Left renal cortex interstitium (tissue), 4 donors: Measurements from ENCODE around the gene TBATA. TPM values are rescaled to one million over a fixed set of nuclear protein-coding genes. Genes with fewer than 3 reads are reported as not detected.

ENCODE experiments used
- DNase-seq, 4 donors: peaks; one replicate each; pipeline ENCODE4 v3.0.0-alpha.2; 2013; ENCODE audit warnings: low read depth in 4 of 4, low spot score in 2 of 4, missing footprints in 1 of 4
- polyA plus RNA-seq, 4 donors: library from polyadenylated mRNA; unstranded; fragments of 120-200 nt; gene quantifications; one replicate each; pipeline ENCODE4 v1.2.1, GENCODE V29; 2013; ENCODE audit not compliant: insufficient read length in 4 of 4

The TBATA gene
- polyA plus RNA-seq, 4 donors, result 0.30 TPM; not detected in 3

DNA sequence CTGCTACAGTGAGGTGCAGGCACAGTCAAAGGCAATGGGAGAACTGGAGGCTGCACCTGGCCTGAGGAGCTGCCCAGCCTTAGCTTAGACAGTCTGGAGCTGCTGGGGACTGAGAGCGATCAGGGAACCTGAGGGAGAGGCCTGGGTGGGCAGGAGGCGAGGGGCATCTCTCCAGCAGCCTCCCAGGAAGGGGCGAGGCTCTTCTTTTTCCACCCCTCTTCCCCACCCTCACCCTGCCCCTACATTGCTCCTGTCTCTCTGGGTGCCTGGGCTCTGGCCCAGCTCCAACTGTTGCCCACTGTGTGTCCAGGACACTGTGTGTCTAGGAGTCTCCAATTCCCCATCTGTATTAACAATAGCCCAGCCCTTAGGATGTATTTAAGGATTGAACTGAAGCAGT lies 36.9 kb downstream of the TBATA start:
- no peak for DNase-seq

DNA sequence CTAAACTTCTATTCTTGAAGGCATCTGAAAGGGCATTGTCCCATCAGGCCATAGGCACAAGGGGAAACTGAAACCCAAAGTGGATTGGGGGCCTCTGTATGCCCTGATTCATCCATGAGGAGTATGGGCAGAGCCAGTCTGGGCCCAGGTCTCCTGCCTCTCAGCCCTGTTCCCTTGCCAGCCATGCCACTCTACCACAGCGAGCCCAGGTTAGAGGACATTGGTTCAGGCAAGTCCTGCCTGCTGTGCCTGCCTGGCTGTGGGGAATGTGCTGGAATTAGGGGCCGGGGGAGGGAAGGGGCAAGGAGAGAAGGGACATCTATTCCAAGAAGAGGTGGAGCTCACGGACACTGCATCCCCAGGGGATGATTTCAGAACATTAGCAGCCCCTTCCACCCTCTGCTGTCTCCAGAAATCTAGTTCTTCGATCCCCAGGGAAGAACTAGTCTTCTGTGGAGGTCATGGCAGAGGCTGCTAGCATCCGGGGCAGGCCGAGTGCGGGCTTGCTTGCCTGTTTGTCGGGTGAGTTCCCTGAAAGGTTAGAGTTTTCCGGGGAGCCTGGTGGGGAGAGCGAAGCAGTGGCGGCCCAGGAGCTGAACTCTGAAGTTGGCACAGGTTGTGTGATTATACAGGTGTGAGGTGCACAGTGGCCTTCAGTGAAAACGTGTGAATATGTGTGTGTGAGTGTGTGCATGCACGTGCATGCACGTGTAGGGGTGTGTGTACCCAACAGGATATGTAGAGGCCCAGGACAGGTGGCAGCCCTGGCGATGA lies 37.8 kb downstream of the TBATA start:
- DNase-seq, result no peak

DNA sequence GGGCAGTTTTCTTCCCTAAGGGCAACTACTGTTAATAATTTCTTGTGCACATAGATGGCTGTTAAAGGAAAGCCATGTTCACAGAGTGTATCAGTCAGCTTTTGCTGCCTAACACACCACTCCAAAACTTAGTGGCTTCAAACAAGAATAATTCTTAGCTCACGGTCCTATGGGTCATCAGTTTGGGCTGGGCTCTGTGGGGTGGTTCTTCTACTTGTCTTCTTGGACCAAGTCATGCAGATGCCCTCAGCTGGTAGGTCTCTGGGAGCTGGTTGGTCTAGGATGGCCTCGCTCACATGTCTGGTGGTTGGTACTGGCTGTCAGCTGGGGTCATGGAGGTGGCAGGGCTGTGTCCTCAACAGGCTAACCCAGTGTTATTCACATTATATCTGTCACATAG lies 39.6 kb downstream of the TBATA start:
- DNase-seq, result no peak

GRCh38 chr10:70744617-70745143 lies 40.5 kb downstream of the TBATA start:
- DNase-seq, result no peak

DNA sequence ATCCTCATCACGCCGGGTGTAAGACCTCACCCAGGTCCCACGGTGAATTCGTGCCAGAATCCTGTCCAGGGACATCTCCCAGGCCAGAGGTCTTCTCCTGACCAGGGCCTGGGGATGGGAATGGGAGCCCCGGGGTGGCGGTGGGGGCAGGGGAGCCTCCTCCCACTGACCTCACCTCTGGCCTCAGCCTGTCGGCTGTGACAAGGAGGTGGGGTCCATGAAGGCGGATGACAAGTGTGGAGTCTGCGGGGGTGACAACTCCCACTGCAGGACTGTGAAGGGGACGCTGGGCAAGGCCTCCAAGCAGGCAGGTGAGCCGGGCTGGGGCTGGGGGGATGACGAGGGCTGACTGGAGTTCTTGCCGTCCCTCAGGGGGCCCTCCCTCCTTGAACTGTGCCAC lies 41.3 kb downstream of the TBATA start:
- DNase-seq, result no peak

DNA sequence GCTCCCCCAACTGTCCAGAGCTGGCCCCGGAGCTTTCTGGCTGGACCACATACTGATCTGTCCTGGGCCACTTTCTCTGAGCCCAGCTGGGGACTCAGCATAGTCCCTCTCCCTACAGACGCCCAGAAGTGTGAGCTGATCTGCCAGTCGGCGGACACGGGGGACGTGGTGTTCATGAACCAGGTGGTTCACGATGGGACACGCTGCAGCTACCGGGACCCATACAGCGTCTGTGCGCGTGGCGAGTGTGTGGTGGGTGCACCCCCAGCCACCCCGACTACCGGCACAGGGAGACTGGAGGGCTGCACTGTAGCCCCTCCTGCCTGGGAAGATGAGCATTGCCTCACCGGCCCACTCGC lies 41.8 kb downstream of the TBATA start:
- DNase-seq, result no peak

DNA sequence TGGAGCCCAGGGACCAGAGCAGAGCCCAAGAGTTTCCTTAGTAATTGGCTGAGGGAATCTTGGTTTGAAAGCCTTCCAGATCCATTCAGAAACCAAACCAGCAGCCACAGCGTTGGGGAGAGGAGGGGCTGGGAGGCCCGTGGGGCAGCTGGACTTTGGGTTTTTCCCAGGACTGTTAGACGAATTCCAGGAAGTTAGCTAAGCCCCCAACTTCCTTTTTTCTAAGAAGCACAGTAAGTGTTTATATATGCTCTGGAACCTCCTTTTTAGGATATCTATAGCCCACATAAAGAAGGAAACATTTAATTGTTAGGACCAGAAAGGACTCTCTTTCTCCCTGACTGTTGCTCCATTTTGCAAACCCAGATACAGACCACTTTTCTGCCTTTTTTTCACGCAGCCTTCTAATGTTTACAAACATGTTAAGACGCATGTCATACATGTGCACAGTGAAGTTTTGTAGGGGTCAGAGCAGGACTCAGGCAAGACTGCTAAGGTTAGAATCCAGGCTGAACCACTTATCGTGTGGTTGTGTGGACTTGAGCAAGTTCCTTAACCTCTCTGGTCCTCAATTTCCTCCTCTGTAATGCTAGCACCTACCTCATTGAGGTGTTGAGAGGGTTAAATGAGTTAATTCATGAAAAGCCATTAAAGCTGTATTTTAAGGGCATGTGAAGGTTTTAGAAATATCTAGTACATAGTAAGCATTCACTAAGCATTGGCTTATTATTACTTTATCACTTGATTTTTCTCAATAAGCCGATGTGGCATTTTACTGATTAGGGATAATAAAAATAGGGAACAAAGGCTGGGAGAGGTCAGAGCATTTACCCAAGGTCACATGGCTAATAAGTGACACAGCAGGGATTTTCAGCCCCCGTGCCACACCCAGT lies 42.4 kb downstream of the TBATA start:
- DNase-seq, result peak in 3 of 4 donors; percentile 41 to 54 (median 53)

- DNase-seq, result no peak
Measured at GRCh38 chr10:70740406-70741288, 44.5 kb downstream of the TBATA start.

DNA sequence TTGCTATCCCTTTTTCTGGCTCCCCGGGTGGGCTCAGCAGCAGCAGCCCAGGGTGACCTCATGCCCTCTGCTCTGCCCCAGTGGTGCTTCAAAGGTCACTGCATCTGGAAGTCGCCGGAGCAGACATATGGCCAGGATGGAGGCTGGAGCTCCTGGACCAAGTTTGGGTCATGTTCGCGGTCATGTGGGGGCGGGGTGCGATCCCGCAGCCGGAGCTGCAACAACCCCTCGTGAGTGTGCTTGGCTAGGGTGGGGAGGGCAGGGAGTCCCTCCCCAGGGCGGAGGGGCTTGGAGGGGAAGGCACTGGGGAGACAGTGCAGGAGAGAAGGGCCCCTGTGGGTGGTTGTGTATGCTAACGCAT lies 46.4 kb downstream of the TBATA start:
- DNase-seq, result no peak

DNA sequence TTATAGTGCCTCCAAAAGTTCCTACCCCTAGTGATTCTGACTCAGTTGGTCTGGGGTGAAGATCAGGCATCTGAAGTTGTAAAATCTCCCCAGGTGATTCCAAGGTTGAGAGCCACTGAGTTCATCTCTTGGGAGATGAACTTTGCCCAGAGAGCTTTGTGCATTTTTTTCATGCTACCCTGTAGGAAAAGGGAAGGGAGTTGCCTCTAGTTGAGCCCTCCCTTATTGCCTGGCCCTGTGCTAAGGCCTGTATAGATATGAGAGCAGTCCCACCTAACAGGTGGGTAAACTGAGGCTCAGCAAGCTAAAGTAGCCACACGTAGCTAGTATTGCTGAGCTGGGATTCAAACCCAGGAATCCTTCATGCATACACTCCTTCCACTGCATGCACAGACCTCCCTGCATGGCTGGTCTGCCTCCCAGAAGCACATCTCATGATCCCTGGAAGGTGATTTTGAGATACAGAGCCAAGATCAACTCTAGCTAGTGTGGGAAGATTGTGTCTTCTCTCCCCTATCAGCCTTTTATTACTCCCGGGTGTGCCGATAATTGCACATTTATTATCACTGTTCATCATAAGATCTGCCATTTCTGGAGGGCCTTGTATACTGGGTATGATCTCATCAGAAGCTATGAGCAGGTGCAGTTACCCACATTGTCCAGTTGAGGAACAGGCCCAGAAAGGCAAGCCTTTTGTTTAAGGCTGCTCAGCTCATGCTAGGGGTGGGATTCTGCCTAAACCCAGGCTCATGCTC lies 47.0 kb downstream of the TBATA start:
- no peak for DNase-seq

DNA sequence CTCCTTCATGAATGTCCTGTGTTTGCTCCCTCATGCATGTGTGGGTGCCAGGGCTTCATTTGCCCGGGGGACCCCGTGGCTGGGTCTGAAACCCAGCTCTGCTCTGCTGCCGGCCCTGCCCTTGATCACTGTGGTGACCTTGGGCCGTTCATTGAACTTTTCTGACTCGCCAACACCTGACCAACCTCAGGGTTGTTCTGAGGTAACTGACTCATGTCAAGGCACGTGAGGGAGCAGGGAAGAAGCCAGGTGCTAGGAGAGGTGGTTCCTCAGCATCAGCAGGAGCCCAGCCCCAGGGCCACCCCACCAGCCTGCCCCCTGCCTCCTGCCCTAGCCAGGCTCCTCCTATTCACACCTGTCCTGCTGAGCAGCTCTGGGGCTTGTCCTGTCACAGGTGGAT lies 47.9 kb downstream of the TBATA start:
- no peak for DNase-seq

DNA sequence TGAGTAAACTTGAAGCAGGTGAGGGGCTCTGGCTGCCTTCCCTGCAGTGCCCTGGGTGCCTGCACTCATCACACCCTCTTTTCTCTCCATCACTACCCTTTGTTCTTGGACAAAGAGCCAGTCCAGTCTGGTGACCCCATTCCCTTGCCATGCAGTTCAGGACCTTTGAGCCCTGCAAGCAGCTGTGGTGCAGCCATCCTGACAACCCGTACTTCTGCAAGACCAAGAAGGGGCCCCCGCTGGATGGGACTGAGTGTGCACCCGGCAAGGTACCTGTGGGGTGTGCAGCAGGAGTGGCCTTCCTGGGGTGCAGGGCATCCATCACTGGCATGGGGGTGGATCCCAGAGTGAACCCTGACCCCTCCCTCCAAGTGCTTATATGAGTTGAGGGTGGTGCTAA lies 48.7 kb downstream of the TBATA start:
- no peak for DNase-seq

GRCh38 chr10:70735161-70735560 lies 50.0 kb downstream of the TBATA start:
- no peak for DNase-seq

- DNase-seq, result no peak
Measured at GRCh38 chr10:70733051-70733450, 52.1 kb downstream of the TBATA start.

DNA sequence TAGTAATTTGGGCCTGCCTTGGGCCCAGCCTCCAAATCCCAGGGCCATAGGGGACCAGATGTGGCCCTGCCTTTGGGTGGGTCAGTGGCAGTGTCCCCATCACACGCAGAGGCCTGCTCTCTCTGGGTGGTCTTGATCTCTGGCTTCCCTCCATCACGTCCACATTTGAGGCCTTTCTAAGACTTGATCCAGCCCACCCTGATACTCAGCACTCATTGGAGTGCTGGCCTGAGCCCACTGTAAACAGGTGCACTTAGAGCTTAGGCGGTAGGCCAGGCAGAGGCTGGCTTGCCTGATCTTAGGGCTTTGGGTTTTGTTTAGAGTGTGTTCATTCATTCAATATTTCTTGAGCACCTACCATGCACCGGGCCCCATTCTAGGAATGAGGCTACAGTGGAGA lies 52.6 kb downstream of the TBATA start:
- no peak for DNase-seq

- DNase-seq, result no peak
Measured at GRCh38 chr10:70730955-70731354, 54.2 kb downstream of the TBATA start.

DNA sequence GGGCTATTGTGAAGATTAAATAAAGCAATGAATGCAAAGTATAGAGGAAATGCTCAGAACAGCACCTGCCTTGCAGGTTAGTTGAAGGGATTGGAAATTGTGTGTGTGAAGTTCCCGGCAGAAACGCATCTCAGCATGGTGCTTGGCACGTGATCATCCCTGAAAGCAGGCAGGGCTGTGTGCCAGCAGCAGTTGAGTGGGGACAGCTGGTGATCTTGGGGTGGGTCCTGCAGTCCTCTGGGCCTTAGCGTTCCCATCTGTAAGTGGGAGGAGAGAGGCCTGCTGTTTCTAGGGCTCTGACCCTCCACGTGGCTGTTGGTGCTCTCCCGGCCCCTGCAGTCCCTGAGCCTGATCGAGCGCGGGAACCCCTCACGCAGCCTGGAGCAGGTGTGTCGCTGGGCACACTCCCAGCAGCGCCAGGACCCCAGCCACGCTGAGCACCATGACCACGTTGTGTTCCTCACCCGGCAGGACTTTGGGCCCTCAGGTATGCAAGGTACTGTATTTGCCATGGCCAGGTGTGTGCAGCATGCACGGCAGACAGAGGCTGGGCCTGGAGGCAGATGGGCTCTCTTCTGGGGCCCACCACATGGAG lies 55.3 kb downstream of the TBATA start:
- peak in 1 of 4 donors; percentile 27 for DNase-seq

DNA sequence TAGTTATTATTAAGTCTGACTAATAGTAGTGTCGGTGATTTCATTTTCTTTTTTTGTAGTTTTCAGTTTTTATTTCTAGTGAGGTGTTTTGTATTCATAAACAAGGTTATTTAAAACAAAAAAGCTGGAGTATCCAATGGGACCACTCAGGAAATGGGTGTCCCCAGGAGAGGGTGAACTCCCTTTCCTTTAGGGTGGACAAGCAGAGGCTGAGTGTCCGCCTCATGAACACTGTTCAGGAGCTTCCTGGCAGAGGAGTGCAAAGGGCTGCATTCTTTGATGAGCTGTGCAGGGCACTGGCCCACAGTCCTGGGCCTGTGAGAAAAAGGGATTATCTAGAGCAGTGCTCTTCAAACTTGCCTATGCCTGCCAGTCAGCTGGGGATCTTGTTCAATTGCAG lies 56.8 kb downstream of the TBATA start:
- no peak for DNase-seq

- DNase-seq, result no peak
Measured at GRCh38 chr10:70726909-70727495, 58.2 kb downstream of the TBATA start.
